H1 (cell line): ENCODE results near the gene SIK2. TPM values are rescaled to one million over a fixed set of nuclear protein-coding genes. Genes with fewer than 3 reads are reported as not detected.

ENCODE experiments used
- CTCF ChIA-PET: fragments of 300-600 bp; sonication (Branson Sonifier 250); formaldehyde crosslinking; loops from one replicate; lab custom pipeline; 2021; ENCODE audit not compliant: partially characterized antibody; lab: Charles Lee
- POLR2A ChIA-PET: fragments of 300-600 bp; sonication (Branson Sonifier 250); formaldehyde crosslinking; loops from one replicate; lab custom pipeline; 2021; ENCODE audit warnings: inconsistent platforms; ENCODE audit not compliant: partially characterized antibody; lab: Charles Lee
- DNase-seq, 2 experiments: peaks; one replicate each; pipeline versions ENCODE4 v3.0.0 to v3.0.0-alpha.2; 2010 to 2022; ENCODE audit warnings: low spot score in 2 of 2, low read depth in 1 of 2, mixed read lengths in 1 of 2
- FAIRE-seq: peaks from 2 replicates; lab custom pipeline; 2011; peaks lifted over from hg19 to GRCh38; lab: Jason Lieb, UNC
- H2AFZ ChIP-seq: 2 replicates; pipeline ENCODE4 v1.8.1; 2012; ENCODE audit warnings: low read length, inconsistent platforms
- H2AK5ac ChIP-seq: 2 replicates; pipeline ENCODE4 v1.6.1; 2013; ENCODE audit warnings: low read depth, low read length
- H2BK120ac ChIP-seq: replicated peaks from 2 replicates; pipeline ENCODE3; 2013; ENCODE audit warnings: low read depth, low read length, inconsistent platforms
- H2BK12ac ChIP-seq: 2 replicates; pipeline ENCODE4 v1.6.1; 2013; ENCODE audit warnings: low read depth, low read length
- H2BK15ac ChIP-seq: 2 replicates; pipeline ENCODE4 v1.6.1; 2013; ENCODE audit warnings: low read length
- H2BK20ac ChIP-seq: 2 replicates; pipeline ENCODE4 v1.6.1; 2013; ENCODE audit warnings: low read length
- H2BK5ac ChIP-seq: 2 replicates; pipeline ENCODE4 v1.6.1; 2013; ENCODE audit warnings: low read depth, low read length
- H3K14ac ChIP-seq: 2 replicates; pipeline ENCODE4 v1.6.1; 2013; ENCODE audit warnings: inconsistent platforms; ENCODE audit not compliant: insufficient read length
- H3K18ac ChIP-seq: 2 replicates; pipeline ENCODE4 v1.6.1; 2013; ENCODE audit warnings: low read length; ENCODE audit errors: extremely low read depth
- H3K23ac ChIP-seq: 2 replicates; pipeline ENCODE4 v1.6.1; 2013; ENCODE audit warnings: inconsistent platforms; ENCODE audit not compliant: insufficient read length
- H3K23me2 ChIP-seq: 2 replicates; pipeline ENCODE4 v1.6.1; 2013; ENCODE audit warnings: low read depth, low read length
- H3K27ac ChIP-seq: 2 replicates; pipeline ENCODE4 v1.6.1; 2011; ENCODE audit warnings: low read depth, low read length, inconsistent platforms
- H3K27me3 ChIP-seq, 4 experiments: replicated peaks in 1 of 4; 1 replicate in 1 of 4; 2 replicates in 3 of 4; pipeline versions ENCODE4 v1.6.1 to v1.8.1; 2011 to 2013; ENCODE audit warnings: low read length in 3 of 4, mild to moderate bottlenecking in 3 of 4, inconsistent platforms in 2 of 4, mixed read lengths in 2 of 4, moderate library complexity in 1 of 4; ENCODE audit not compliant: control insufficient read depth in 3 of 4, insufficient read depth in 3 of 4; ENCODE audit errors: extremely low read depth in 1 of 4
- H3K36me3 ChIP-seq, 4 experiments: 2 replicates each; pipeline versions ENCODE4 v1.6.1 to v1.8.1; 2011 to 2013; ENCODE audit warnings: mild to moderate bottlenecking in 4 of 4, low read length in 3 of 4, moderate library complexity in 2 of 4, control low read depth in 1 of 4, inconsistent platforms in 1 of 4; ENCODE audit not compliant: insufficient read depth in 4 of 4, control insufficient read depth in 2 of 4
- H3K4ac ChIP-seq: replicated peaks from 2 replicates; pipeline ENCODE3; 2013; ENCODE audit warnings: low read length, low read depth, mixed read lengths, inconsistent platforms; ENCODE audit not compliant: insufficient read length
- H3K4me1 ChIP-seq, 4 experiments: replicated peaks in 1 of 4; 1 replicate in 1 of 4; 2 replicates in 3 of 4; pipeline versions ENCODE4 v1.6.1 to v1.8.1; 2011 to 2013; ENCODE audit warnings: low read length in 3 of 4, inconsistent platforms in 2 of 4, mixed read lengths in 1 of 4; ENCODE audit not compliant: insufficient read depth in 4 of 4, control insufficient read depth in 3 of 4
- H3K4me2 ChIP-seq, 2 experiments: 2 replicates each; pipeline versions ENCODE4 v1.6.1 to v1.8.1; 2011 to 2013; ENCODE audit warnings: low read depth in 2 of 2, low read length in 2 of 2, control low read depth in 1 of 2, inconsistent platforms in 1 of 2, mild to moderate bottlenecking in 1 of 2; ENCODE audit not compliant: insufficient read depth in 1 of 2
- H3K4me3 ChIP-seq, 4 experiments: fragments of 200-600, 300-600 bp in 1 of 4; sonication (generic), shearing (Covaris generic), sonication (Bioruptor Twin) in 1 of 4; 2 replicates each; pipeline versions ENCODE4 v1.5.1 to v1.8.1; 2011 to 2016; ENCODE audit warnings: low read length in 4 of 4, low read depth in 3 of 4, control low read depth in 2 of 4, inconsistent platforms in 2 of 4, mild to moderate bottlenecking in 2 of 4, mixed read lengths in 1 of 4, moderate library complexity in 1 of 4; ENCODE audit not compliant: insufficient read depth in 2 of 4; ENCODE audit errors: extremely low read depth in 1 of 4
- H3K56ac ChIP-seq: replicated peaks from 2 replicates; pipeline ENCODE3; 2013; ENCODE audit warnings: low read depth, mild to moderate bottlenecking, mixed read lengths, low read length, inconsistent platforms; ENCODE audit not compliant: insufficient read length
- H3K79me1 ChIP-seq: 2 replicates; pipeline ENCODE4 v1.6.1; 2013; ENCODE audit warnings: low read depth, low read length, control low read depth
- H3K79me2 ChIP-seq, 2 experiments: 2 replicates each; pipeline versions ENCODE4 v1.6.1 to v1.8.1; 2012 to 2013; ENCODE audit warnings: low read length in 2 of 2, mild to moderate bottlenecking in 2 of 2, inconsistent platforms in 1 of 2; ENCODE audit not compliant: insufficient read depth in 2 of 2, control insufficient read depth in 1 of 2
- H3K9ac ChIP-seq, 4 experiments: replicated peaks in 1 of 4; 1 replicate in 1 of 4; 2 replicates in 3 of 4; pipeline versions ENCODE4 v1.6.1 to v1.8.1; 2011 to 2013; ENCODE audit warnings: low read depth in 3 of 4, low read length in 3 of 4, control low read depth in 2 of 4, mild to moderate bottlenecking in 2 of 4, moderate library complexity in 2 of 4, inconsistent platforms in 1 of 4; ENCODE audit errors: extremely low read depth in 1 of 4
- H3K9me3 ChIP-seq, 2 experiments: 2 replicates each; pipeline versions ENCODE4 v1.6.1 to v1.8.1; 2012 to 2013; ENCODE audit warnings: mild to moderate bottlenecking in 2 of 2, moderate library complexity in 2 of 2, control low read depth in 1 of 2, inconsistent platforms in 1 of 2, low read depth in 1 of 2, low read length in 1 of 2, mixed read lengths in 1 of 2; ENCODE audit not compliant: insufficient read depth in 2 of 2
- H4K20me1 ChIP-seq, 2 experiments: replicated peaks in 1 of 2; 2 replicates each; pipeline versions ENCODE3 to v1.8.1; 2011 to 2013; ENCODE audit warnings: inconsistent platforms in 2 of 2, low read length in 2 of 2, mild to moderate bottlenecking in 1 of 2; ENCODE audit not compliant: insufficient read depth in 2 of 2, control insufficient read depth in 1 of 2
- H4K5ac ChIP-seq: 2 replicates; pipeline ENCODE4 v1.6.1; 2013; ENCODE audit warnings: low read length, low read depth, mixed read lengths, inconsistent platforms; ENCODE audit not compliant: insufficient read length
- H4K8ac ChIP-seq: 2 replicates; pipeline ENCODE4 v1.8.0; 2013; ENCODE audit warnings: mild to moderate bottlenecking, moderate library complexity, low read length, inconsistent platforms; ENCODE audit not compliant: insufficient read depth; ENCODE audit errors: extremely low read depth
- H4K91ac ChIP-seq: replicated peaks from 2 replicates; pipeline ENCODE3; 2013; ENCODE audit warnings: low read length, mixed read lengths, inconsistent platforms; ENCODE audit not compliant: insufficient read length
- CBX5 ChIP-seq: fragments of 300-800, 300-1000 bp; sonication (generic); IDR thresholded peaks from 2 replicates; pipeline ENCODE4 v1.7.1; 2016; ENCODE audit warnings: antibody characterized with exemption, low read length, low read depth
- CTBP2 ChIP-seq: IDR thresholded peaks from 2 replicates; pipeline ENCODE4 v1.7.0; 2011; ENCODE audit warnings: borderline replicate concordance, mild to moderate bottlenecking, moderate library complexity, mixed read lengths, low read length; ENCODE audit not compliant: insufficient read depth, insufficient read length
- HDAC2 ChIP-seq, 2 experiments: fragments of 300-600 bp in 1 of 2; sonication (generic) in 1 of 2; IDR thresholded peaks; 2 replicates each; pipeline ENCODE4 v1.6.1; 2011 to 2012; ENCODE audit warnings: low read depth in 2 of 2, low read length in 2 of 2, mild to moderate bottlenecking in 2 of 2, moderate library complexity in 2 of 2, borderline replicate concordance in 1 of 2, inconsistent platforms in 1 of 2
- HDAC6 ChIP-seq: IDR thresholded peaks from one replicate; pipeline ENCODE4 v1.7.1; 2012; ENCODE audit warnings: low read depth, mild to moderate bottlenecking, inconsistent platforms, low read length, moderate library complexity
- KDM5A ChIP-seq: fragments of 200-600 bp; IDR thresholded peaks from 2 replicates; pipeline ENCODE4 v1.7.1; 2012; ENCODE audit warnings: mild to moderate bottlenecking, low read length, inconsistent platforms, mixed read lengths
- POLR2A ChIP-seq, 2 experiments: IDR thresholded peaks; 1 replicate in 1 of 2; 2 replicates in 1 of 2; pipeline ENCODE4 v1.6.1; 2011; ENCODE audit warnings: low read depth in 2 of 2, low read length in 2 of 2, mild to moderate bottlenecking in 2 of 2; ENCODE audit errors: control extremely low read depth in 1 of 2
- SP4 ChIP-seq: IDR thresholded peaks from 2 replicates; pipeline ENCODE4 v1.6.1; 2012; ENCODE audit warnings: low read length, inconsistent platforms
- YY1 ChIP-seq: IDR thresholded peaks from 2 replicates; pipeline ENCODE4 v1.6.1; 2011; ENCODE audit warnings: low read depth, mild to moderate bottlenecking, low read length
- WGBS, 2 experiments: shearing (Covaris generic) in 1 of 2; methylation state at CpG; one replicate each; pipeline versions ENCODE4 v1.1.6 to v1.1.7; 2013 to 2015; ENCODE audit warnings: low lambda C conversion rate in 2 of 2, mixed read lengths in 2 of 2, inconsistent platforms in 1 of 2, low coverage in 1 of 2, missing lambda C conversion rate in 1 of 2; ENCODE audit not compliant: insufficient replicate concordance in 2 of 2, insufficient coverage in 1 of 2, insufficient read length in 1 of 2; ENCODE audit errors: extremely low coverage in 1 of 2, missing lambda C conversion rate in 1 of 2; 5-methylcytosine and 5-hydroxymethylcytosine counted together
- polyA plus RNA-seq, 7 experiments: library from polyadenylated mRNA; depleted of rRNA in 3 of 7; stranded (reverse) in 5 of 7; unstranded in 2 of 7; fragments of >200 nt in 5 of 7; fragments of 200-250 nt in 2 of 7; gene quantifications; 1 replicate in 5 of 7; 2 replicates in 1 of 7; 4 replicates in 1 of 7; pipeline versions ENCODE4 v1.2.1 to v1.2.3, GENCODE V29; 2011 to 2013; ENCODE audit warnings: missing spikeins in 2 of 7, mixed read lengths in 2 of 7
- total RNA-seq: library from RNA; stranded (reverse); fragmentation: NEBNext Ultra II Directional; extraction: Animal tissue kit (Norgen Biotek cat#: 25700); gene quantifications from 2 replicates; pipeline ENCODE4 v1.2.1, GENCODE V29; 2021
- TF ChIP-seq, protein P1 (sequence below), 3 experiments: IDR thresholded peaks; 1 replicate in 2 of 3; 2 replicates in 1 of 3; pipeline versions ENCODE4 v1.5.1 to v1.6.1; 2011; ENCODE audit warnings: low read length in 3 of 3, mild to moderate bottlenecking in 3 of 3, inconsistent platforms in 2 of 3, low read depth in 1 of 3, moderate library complexity in 1 of 3; ENCODE audit not compliant: insufficient read depth in 1 of 3; ENCODE audit errors: control extremely low read depth in 1 of 3

The SIK2 gene
- total and polyA plus RNA-seq, 2 of the 8 experiments (the other 6 are each of a cell fraction or from before 2014, with no cell fraction given) = 8.8 to 11.2 TPM

DNA sequence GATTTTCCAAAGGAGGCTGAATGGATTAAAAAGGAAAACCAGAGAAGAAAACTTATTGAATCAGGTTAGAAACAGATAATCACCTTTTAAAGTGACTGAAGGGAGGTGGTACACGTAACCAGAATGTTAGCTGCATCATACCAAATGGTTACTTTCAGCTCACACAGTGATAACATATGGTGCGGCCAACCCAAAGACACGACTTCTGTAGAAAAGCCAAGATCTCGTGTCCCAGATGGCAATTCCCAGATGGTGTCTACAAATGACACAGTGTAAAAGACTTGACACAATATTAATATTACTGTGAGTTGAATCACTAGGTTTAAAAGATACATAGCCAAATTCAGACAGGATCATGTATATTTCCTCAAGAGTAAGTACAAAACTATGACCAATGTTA lies 158.8 kb downstream of the SIK2 start:
- H2AK5ac ChIP-seq = no peak overlapping the region
- H3K4me2 ChIP-seq = no peak overlapping the region
- H4K8ac ChIP-seq = no peak overlapping the region
- 92% methylated on average over 4 of the region's 4 CpGs; no CpG with 5 or more reads in 1 of the 2 experiments for WGBS, 2 experiments
- no peak overlapping the region for H3K27ac ChIP-seq
- no peak overlapping the region for H2BK20ac ChIP-seq
- no peak overlapping the region for H4K91ac ChIP-seq
- H2BK120ac ChIP-seq = no peak overlapping the region
- no peak overlapping the region for H3K18ac ChIP-seq
- no peak overlapping the region for H2BK12ac ChIP-seq
- no peak overlapping the region for H2BK5ac ChIP-seq
- FAIRE-seq (no peak), DNase-seq (no peak)
- H3K4me3 ChIP-seq = no peak overlapping the region
- H3K23me2 ChIP-seq = no peaks in the 10 kb centered on the region; the same call in 1 of the 2 replicates
- H3K79me1 ChIP-seq = no peaks in the 10 kb centered on the region; the same call in 1 of the 2 replicates
- H3K9ac ChIP-seq = no peak overlapping the region
- peaks cover 2 to 3% of the 10 kb centered on the region in 2 experiments for H4K20me1 ChIP-seq
- peaks cover 0 to 25% of the 10 kb centered on the region in 2 experiments; a peak in 2 of 4 replicates for H3K79me2 ChIP-seq
- no peak overlapping the region for H2AFZ ChIP-seq
- H3K9me3 ChIP-seq = no peaks in the 10 kb centered on the region
- H3K4me1 ChIP-seq = peaks cover 0 to 4% (median 2%) of the 10 kb centered on the region in 4 experiments; a peak in 3 of 7 replicates
- CTCF ChIA-PET = interaction anchor here (0.6 to 11.4 kb wide), 6 partner anchors 11 to 158 kb away, joined by 3 to 106 read pairs (median 3); no protein-coding TSS in a partner anchor
- POLR2A ChIA-PET = interaction anchor here (0.9 to 3.0 kb wide), 2 partner anchors 18 to 23 kb away, joined by 3 to 8 read pairs; no protein-coding TSS in a partner anchor
- H4K5ac ChIP-seq = no peak overlapping the region
- H3K23ac ChIP-seq = no peak overlapping the region
- H3K14ac ChIP-seq = no peak overlapping the region
- peaks cover 2 to 60% (median 39%) of the 10 kb centered on the region in 4 experiments for H3K36me3 ChIP-seq
- H3K4ac ChIP-seq = no peak overlapping the region
- no peak overlapping the region for H2BK15ac ChIP-seq
- no peaks in the 10 kb centered on the region for H3K27me3 ChIP-seq
- H3K56ac ChIP-seq = no peak overlapping the region
- TF ChIP-seq KDM5A (no peak), HDAC2 (IDR thresholded peaks at IDR 0.05; ENCODE audit: borderline replicate concordance in 1 of 2, low read depth in 2 of 2, low read length in 2 of 2) (no peak), HDAC6 (no peak), CTBP2 (no peak), POLR2A (IDR thresholded peaks at IDR 0.05; ENCODE audit: control extremely low read depth in 1 of 2, low read depth in 2 of 2, low read length in 2 of 2) (no peak), SP4 (no peak), YY1 (no peak), CBX5 (no peak)
- TF ChIP-seq, protein P1, sequence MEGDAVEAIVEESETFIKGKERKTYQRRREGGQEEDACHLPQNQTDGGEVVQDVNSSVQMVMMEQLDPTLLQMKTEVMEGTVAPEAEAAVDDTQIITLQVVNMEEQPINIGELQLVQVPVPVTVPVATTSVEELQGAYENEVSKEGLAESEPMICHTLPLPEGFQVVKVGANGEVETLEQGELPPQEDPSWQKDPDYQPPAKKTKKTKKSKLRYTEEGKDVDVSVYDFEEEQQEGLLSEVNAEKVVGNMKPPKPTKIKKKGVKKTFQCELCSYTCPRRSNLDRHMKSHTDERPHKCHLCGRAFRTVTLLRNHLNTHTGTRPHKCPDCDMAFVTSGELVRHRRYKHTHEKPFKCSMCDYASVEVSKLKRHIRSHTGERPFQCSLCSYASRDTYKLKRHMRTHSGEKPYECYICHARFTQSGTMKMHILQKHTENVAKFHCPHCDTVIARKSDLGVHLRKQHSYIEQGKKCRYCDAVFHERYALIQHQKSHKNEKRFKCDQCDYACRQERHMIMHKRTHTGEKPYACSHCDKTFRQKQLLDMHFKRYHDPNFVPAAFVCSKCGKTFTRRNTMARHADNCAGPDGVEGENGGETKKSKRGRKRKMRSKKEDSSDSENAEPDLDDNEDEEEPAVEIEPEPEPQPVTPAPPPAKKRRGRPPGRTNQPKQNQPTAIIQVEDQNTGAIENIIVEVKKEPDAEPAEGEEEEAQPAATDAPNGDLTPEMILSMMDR (IDR thresholded peaks at IDR 0.05; ENCODE audit: control extremely low read depth in 1 of 3, insufficient read depth in 1 of 3, low read depth in 1 of 3, low read length in 3 of 3) = no peak
